HG03103 (cell line): Measurements from ENCODE around the gene MTA3.
A peak's percentile ranks its signal among the peaks of the same experiment; 100 is the strongest.
"Not testable (repeated sequence)": the region's sequence is repeated elsewhere in the genome, so short reads cannot be mapped to it uniquely, and the experiment has no call there.

Experiments
- ATAC-seq: cut with Tn5 transposase; IDR thresholded peaks from one replicate; pipeline ENCODE4 v1.9.1; 2021; ENCODE audit warnings: low read depth; ENCODE audit not compliant: unreplicated experiment

Gene MTA3

GRCh38 chr2:42723465-42723864, 155.0 kb downstream of the MTA3 start:
- ATAC-seq, result no peak

GRCh38 chr2:42724886-42725285, 156.5 kb downstream of the MTA3 start:
- ATAC-seq, result no peak

GRCh38 chr2:42725657-42726056, 157.2 kb downstream of the MTA3 start:
- ATAC-seq, result no peak

- no peak for ATAC-seq
Measured at GRCh38 chr2:42726680-42727079, 158.2 kb downstream of the MTA3 start.

- not testable (repeated sequence) for ATAC-seq
Measured at GRCh38 chr2:42731316-42731715, 162.9 kb downstream of the MTA3 start.

GRCh38 chr2:42733852-42734251, 165.4 kb downstream of the MTA3 start:
- no peak for ATAC-seq

GRCh38 chr2:42736598-42737322, 168.3 kb downstream of the MTA3 start:
- ATAC-seq, result no peak

- no peak for ATAC-seq
Measured at GRCh38 chr2:42741140-42741539, 172.7 kb downstream of the MTA3 start.

- ATAC-seq, result no peak
Measured at GRCh38 chr2:42742740-42743658, 174.6 kb downstream of the MTA3 start.

- ATAC-seq, result no peak
Measured at GRCh38 chr2:42743659-42743990, 175.2 kb downstream of the MTA3 start.

GRCh38 chr2:42744545-42745082, 176.2 kb downstream of the MTA3 start:
- ATAC-seq, result no peak

- ATAC-seq, result no peak
Measured at GRCh38 chr2:42747422-42747821, 179.0 kb downstream of the MTA3 start.

- ATAC-seq, result no peak
Measured at GRCh38 chr2:42748840-42749239, 180.4 kb downstream of the MTA3 start.

GRCh38 chr2:42752314-42752713, 183.9 kb downstream of the MTA3 start:
- ATAC-seq, result peak; percentile 49

GRCh38 chr2:42752816-42753813, 184.7 kb downstream of the MTA3 start:
- no peak for ATAC-seq

GRCh38 chr2:42754021-42754775, 185.8 kb downstream of the MTA3 start:
- ATAC-seq, result peak; percentile 50

- no peak for ATAC-seq
Measured at GRCh38 chr2:42754776-42755140, 186.3 kb downstream of the MTA3 start.

- ATAC-seq, result no peak
Measured at GRCh38 chr2:42755191-42755880, 186.9 kb downstream of the MTA3 start.

GRCh38 chr2:42756150-42756775, 187.8 kb downstream of the MTA3 start:
- ATAC-seq, result no peak
